HEK293T (cell line): ENCODE data around the gene CAPN12.

ENCODE experiments used
- ARNT ChIP-seq: fragments of 450-650 bp; IDR thresholded peaks from 2 replicates; pipeline ENCODE4 v1.6.1; 2017; ENCODE audit warnings: mild to moderate bottlenecking
- BHLHE40 ChIP-seq: fragments of 450-650 bp; IDR thresholded peaks from 2 replicates; pipeline ENCODE4 v1.6.1; 2016; ENCODE audit warnings: mild to moderate bottlenecking, moderate library complexity, borderline replicate concordance
- FOXA1 ChIP-seq: fragments of 450-650 bp; IDR thresholded peaks from 2 replicates; pipeline ENCODE4 v1.6.1; 2016; ENCODE audit warnings: mild to moderate bottlenecking
- FOXK2 ChIP-seq: fragments of 450-650 bp; IDR thresholded peaks from 2 replicates; pipeline ENCODE4 v1.6.1; 2016; ENCODE audit warnings: mild to moderate bottlenecking
- FOXM1 ChIP-seq: fragments of 450-650 bp; IDR thresholded peaks from 2 replicates; pipeline ENCODE4 v1.6.1; 2017; ENCODE audit warnings: mild to moderate bottlenecking, borderline replicate concordance
- NFRKB ChIP-seq: fragments of 450-650 bp; IDR thresholded peaks from 2 replicates; pipeline ENCODE4 v1.6.1; 2016; ENCODE audit warnings: mild to moderate bottlenecking, moderate library complexity
- SP1 ChIP-seq: fragments of 450-650 bp; IDR thresholded peaks from 2 replicates; pipeline ENCODE4 v1.6.1; 2017
- SUZ12 ChIP-seq: fragments of 450-650 bp; IDR thresholded peaks from 2 replicates; pipeline ENCODE4 v1.6.1; 2016; ENCODE audit warnings: mild to moderate bottlenecking
- TARDBP ChIP-seq: fragments of 450-650 bp; IDR thresholded peaks from 2 replicates; pipeline ENCODE4 v1.6.1; 2016
- TF ChIP-seq, protein P1 (sequence below): fragments of 450-650 bp; IDR thresholded peaks from 2 replicates; pipeline ENCODE4 v1.6.1; 2016

DNA sequence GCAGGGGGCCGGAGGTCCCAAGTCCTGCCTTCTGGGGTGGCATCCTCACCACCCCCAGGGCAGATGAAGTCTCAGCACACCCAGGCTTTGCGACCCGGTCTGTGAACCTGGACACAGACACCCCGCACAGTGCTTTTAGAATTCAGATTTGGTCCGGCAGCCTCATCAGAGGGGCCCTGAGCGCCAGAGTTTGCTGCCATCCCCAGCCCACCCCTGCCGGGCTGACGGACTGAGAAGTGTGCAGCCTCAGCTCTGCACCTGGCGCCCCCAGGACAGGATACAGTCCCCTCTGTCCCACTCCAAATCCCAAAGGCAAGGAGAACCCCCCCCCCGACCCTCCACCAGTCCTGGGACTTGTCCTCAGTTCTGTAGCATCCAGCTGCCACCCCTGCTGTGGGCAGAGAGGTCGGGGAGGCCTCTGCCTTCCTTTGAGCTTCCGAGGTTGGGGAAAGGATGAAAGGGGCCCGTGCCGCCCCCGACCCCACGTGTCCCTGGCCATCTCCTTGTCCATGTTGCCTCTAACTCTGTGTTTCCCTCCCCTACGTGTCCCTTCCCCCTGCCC lies 16.9 kb downstream of the CAPN12 start:
- TF ChIP-seq NFRKB (no peak), BHLHE40 (no peak), FOXM1 (no peak), SUZ12 (no peak), ARNT (no peak), FOXA1 (no peak), TARDBP (no peak), FOXK2 (no peak), SP1 (no peak)
- TF ChIP-seq, protein P1, sequence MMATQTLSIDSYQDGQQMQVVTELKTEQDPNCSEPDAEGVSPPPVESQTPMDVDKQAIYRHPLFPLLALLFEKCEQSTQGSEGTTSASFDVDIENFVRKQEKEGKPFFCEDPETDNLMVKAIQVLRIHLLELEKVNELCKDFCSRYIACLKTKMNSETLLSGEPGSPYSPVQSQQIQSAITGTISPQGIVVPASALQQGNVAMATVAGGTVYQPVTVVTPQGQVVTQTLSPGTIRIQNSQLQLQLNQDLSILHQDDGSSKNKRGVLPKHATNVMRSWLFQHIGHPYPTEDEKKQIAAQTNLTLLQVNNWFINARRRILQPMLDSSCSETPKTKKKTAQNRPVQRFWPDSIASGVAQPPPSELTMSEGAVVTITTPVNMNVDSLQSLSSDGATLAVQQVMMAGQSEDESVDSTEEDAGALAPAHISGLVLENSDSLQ: no peak
